ENCODE data around the gene KPTN. TPM values are rescaled to one million over a fixed set of nuclear protein-coding genes. Genes with fewer than 3 reads are reported as not detected.

Gene KPTN
- total RNA-seq, 8 experiments from 2014 or later: 5.5 to 24.9 (median 9.6) TPM

DNA sequence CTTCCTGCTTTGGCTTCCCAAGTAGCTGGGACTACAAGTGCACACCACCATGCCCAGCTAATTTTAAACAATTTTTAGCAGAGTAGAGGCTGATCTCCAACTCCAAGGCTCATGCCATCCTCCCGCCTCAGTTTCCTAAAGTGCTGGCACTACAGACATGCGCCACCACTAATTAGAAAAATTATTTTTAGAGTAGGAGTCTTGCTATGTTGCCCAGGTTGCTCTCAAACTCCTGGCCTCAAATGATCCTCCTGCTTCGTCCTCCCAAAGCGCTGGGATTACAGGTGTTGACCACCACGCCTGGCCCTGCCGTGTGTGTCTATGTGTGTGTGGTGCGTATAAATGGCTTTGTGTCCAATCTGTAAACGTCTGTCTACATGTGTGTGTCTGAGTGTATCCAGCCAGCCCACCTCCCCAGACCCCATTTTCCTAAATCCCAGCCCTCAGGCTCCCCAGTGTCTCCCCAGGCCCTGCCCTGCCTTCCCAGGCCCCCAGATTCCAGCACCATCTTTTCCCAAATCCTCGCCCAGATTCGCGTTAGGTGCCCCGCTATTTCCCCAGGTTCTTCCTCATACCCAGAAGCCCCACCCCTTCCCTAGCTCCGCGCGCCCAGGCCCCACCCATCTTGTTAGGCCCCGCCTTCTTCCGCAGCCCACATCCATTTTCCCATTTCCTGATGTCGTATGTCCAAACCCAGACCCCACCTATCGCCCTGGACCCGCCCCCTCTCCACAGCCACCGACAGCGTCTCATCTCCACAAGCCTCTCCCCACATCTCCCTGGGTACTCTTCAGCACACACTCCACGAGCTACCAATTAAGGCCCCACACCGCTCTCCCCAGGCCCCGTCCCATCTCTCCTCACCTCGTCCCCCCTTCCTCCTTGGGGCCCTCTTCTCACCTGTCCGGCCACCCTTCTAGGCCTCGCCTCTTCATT, 37.2 kb downstream of the KPTN start:
- H3K4me3 ChIP-seq: peak overlapping the region; percentile 18 to 40 (median 32)
- ATAC-seq (replicated peaks in 6 of 8): peak; percentile 11 to 71 (median 66)
- H3K27ac ChIP-seq: peak overlapping the region; percentile 9 to 55
- 0 to 80% (median 20%) methylated on average over 1 to 5 of the region's 28 CpGs; no CpG with 5 or more reads in 3 of the 10 experiments for WGBS, 10 experiments
- H3K4me1 ChIP-seq (replicated peaks in 1 of 2): peaks cover 6 to 7% of the 10 kb centered on the region in 2 donors
- in situ Hi-C loops (cut with MboI; ENCODE audit: low pct_unique_long_range_greater_than_20kb in 2 of 9, low sequenced_read_pairs in 9 of 9, unreplicated experiment in 9 of 9): loop anchor here in 5 of 9 experiments (25.0 kb wide), 3 partner anchors 240 to 290 kb away; partner anchors contain the start of genes EHD2 (in 2 of the 5) and NOP53 (in 1 of the 5)

DNA sequence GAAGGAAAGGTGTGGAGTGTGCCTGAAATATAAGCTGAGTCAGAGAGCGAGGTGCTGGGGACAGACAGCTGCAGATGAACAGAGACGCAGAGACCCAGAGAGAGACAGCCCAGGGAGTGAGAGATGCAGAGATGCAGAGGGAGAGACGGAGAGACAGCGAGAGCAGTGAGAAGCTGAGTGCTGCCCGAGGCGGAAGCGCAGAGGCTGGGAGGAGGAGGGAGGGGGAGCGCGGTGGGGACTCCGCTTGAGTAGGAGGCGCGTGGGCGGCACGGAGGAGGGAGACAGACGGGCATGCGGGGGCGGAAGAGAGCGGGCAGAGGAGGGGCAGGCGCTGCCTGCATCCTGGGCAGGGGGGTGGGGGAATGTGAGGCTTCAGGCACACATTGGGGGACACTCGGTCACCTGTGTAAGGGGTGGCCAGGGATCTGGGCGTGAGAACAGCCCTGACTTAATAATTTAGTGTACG, 38.0 kb downstream of the KPTN start:
- WGBS, 10 experiments: 0% methylated on average over 1 to 2 of the region's 22 CpGs; no CpG with 5 or more reads in 8 of the 10 experiments
- peak; percentile 4 to 59 (median 26) for ATAC-seq (replicated peaks in 6 of 8)
- Histone ChIP-seq H3K4me3 (peak overlapping the region in 2 of 5 donors; percentile 1 to 8), H3K27ac (no peak overlapping the region), H3K4me1 (replicated peaks in 1 of 2) (peaks cover 6 to 7% of the 10 kb centered on the region in 2 donors)
- in situ Hi-C loops (cut with MboI; ENCODE audit: low pct_unique_long_range_greater_than_20kb in 2 of 9, low sequenced_read_pairs in 9 of 9, unreplicated experiment in 9 of 9): loop anchor here in 5 of 9 experiments (25.0 kb wide), 3 partner anchors 241 to 291 kb away; partner anchors contain the start of genes EHD2 (in 2 of the 5) and NOP53 (in 1 of the 5)

DNA sequence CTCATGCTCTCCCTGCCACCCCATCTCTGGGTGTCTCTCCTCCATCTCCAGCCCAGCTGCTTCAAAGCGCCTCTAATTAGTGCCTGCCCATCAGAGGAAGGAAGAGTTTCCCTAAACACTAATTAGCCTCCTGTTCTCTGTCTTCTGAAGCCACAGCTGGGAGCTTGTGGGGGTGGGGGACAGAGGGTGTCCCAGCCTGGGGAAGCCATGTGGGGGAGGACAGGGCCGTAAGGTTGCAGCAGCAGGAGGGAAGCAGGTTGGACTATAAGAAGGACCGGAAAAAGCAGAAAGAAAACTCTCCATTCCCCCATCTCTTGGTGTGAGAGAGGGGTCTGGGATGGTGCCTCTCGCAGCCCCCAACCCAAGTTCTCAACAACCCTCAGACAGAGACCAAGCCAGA, 38.5 kb downstream of the KPTN start:
- ATAC-seq (replicated peaks in 6 of 8): no peak
- H3K27ac ChIP-seq: no peak overlapping the region
- WGBS, 10 experiments: 10 to 100% (median 45%) methylated on average over 1 to 2 of the region's 4 CpGs; no CpG with 5 or more reads in 4 of the 10 experiments
- in situ Hi-C loops (cut with MboI; ENCODE audit: low pct_unique_long_range_greater_than_20kb in 2 of 9, low sequenced_read_pairs in 9 of 9, unreplicated experiment in 9 of 9): loop anchor here in 5 of 9 experiments (25.0 kb wide), 3 partner anchors 242 to 292 kb away; partner anchors contain the start of genes EHD2 (in 2 of the 5) and NOP53 (in 1 of the 5)
- H3K4me1 ChIP-seq (replicated peaks in 1 of 2): peaks cover 6 to 7% of the 10 kb centered on the region in 2 donors
- H3K4me3 ChIP-seq: peak overlapping the region in 2 of 5 donors; percentile 1 to 8

DNA sequence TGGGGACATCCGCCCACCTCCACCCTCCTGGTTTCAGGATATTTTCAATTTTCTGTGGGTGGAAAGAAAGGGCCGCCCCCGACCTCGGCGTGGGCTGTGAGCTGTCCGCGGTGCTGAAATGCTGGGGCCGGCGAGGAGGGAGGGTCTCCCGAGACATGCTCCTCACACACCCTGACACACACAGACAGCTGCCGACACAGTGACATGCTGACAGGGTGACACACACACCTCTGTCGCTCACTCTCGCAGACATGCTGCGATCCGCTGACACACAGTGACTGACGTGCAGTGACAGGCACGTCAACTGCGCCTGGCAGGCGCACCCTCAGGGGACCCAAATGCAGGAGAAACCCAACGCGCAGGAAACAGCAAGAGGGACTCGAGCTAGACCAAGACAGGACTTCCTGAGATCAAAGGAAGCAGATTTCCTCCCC, 39.6 kb downstream of the KPTN start:
- no peak overlapping the region for H3K4me3 ChIP-seq
- no peak overlapping the region for H3K27ac ChIP-seq
- in situ Hi-C loops (cut with MboI; ENCODE audit: low pct_unique_long_range_greater_than_20kb in 2 of 9, low sequenced_read_pairs in 9 of 9, unreplicated experiment in 9 of 9): loop anchor here in 5 of 9 experiments (25.0 kb wide), 3 partner anchors 243 to 293 kb away; partner anchors contain the start of genes EHD2 (in 2 of the 5) and NOP53 (in 1 of the 5)
- H3K4me1 ChIP-seq (replicated peaks in 1 of 2): peaks cover 6 to 7% of the 10 kb centered on the region in 2 donors
- WGBS, 10 experiments: 0 to 69% (median 20%) methylated on average over 1 to 14 of the region's 22 CpGs; no CpG with 5 or more reads in 4 of the 10 experiments
- ATAC-seq (replicated peaks in 6 of 8): no peak

DNA sequence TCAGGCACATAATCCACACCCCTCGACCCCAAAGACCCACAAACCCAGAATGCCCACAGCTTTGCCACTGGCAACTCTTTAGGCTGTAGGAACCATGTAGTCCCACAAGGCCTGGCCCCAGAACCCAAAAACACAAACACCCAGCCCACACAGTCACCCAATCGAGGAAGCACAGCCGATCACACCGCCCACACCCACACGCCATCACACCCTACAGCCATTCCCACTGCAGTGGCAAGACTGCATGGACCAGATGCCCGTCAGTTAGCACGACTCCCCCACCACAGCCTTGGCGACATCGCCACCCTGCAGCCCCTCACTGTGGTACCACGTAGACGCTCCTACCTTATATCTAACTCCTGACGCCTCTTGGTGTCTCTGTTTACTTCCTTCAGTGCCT, 40.7 kb downstream of the KPTN start:
- H3K4me3 ChIP-seq: no peak overlapping the region
- 20 to 63% (median 48%) methylated on average over 2 to 9 of the region's 12 CpGs; no CpG with 5 or more reads in 1 of the 10 experiments for WGBS, 10 experiments
- ATAC-seq (replicated peaks in 6 of 8): no peak
- in situ Hi-C loops (cut with MboI; ENCODE audit: low pct_unique_long_range_greater_than_20kb in 2 of 9, low sequenced_read_pairs in 9 of 9, unreplicated experiment in 9 of 9): loop anchor here in 5 of 9 experiments (25.0 kb wide), 3 partner anchors 244 to 294 kb away; partner anchors contain the start of genes EHD2 (in 2 of the 5) and NOP53 (in 1 of the 5)
- H3K27ac ChIP-seq: no peak overlapping the region
- H3K4me1 ChIP-seq (replicated peaks in 1 of 2): peaks cover 6 to 7% of the 10 kb centered on the region in 2 donors

DNA sequence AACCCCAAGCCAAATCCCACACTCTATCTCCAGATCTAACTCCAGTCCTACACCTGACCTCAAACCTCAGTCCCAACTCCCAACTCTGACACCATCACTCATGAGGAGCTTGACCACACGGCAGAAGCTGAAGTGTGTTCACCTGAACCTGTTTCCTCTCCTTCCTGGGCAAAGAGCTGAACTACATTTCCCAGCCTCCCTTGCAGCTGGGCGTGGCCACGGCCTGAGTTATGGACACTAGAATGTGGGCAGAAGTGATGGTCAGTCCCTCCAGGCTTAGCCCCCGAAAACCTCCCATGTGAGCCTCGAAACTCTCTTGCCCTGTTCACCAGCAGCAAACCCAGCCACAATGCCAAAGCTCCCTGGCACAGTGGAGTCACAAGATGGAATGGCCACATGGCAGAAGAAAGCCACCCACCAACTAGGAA, 45.2 kb downstream of the KPTN start:
- Histone ChIP-seq H3K27ac (no peak overlapping the region), H3K4me1 (replicated peaks in 1 of 2) (peaks cover 4 to 5% of the 10 kb centered on the region in 2 donors), H3K4me3 (no peak overlapping the region)
- WGBS, 10 experiments: 0 to 20% (median 15%) methylated on average over 1 to 3 of the region's 5 CpGs; no CpG with 5 or more reads in 5 of the 10 experiments
- in situ Hi-C loops (cut with MboI; ENCODE audit: low pct_unique_long_range_greater_than_20kb in 2 of 9, low sequenced_read_pairs in 9 of 9, unreplicated experiment in 9 of 9): loop anchor here in 6 of 9 experiments (10.0 to 25.0 kb wide), 5 partner anchors 76 to 298 kb away; partner anchors contain the start of genes EHD2 (in 2 of the 6), NAPA (in 1 of the 6) and NOP53 (in 1 of the 6)
- ATAC-seq (replicated peaks in 6 of 8): no peak

DNA sequence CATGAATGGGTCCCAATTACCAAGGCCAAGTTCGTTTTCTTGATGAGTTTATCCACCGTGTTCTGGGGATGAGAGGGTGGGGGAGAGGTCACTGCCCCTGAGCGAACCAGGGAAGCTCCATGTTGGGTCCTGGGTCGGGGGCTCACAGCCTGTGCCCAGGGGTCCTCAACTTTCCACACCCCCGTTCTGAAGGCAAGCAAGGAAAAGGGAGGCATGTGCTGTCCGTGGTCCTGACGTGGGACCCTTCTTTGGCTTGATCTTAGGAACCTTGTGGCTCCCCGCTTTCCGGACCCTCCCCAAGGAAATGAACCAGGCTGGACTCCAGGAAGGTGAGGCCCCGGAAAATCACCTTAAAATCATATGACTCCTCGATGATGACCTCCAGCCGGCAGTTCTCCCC, 46.5 kb downstream of the KPTN start:
- in situ Hi-C loops (cut with MboI; ENCODE audit: low pct_unique_long_range_greater_than_20kb in 2 of 9, low sequenced_read_pairs in 9 of 9, unreplicated experiment in 9 of 9): loop anchor here in 6 of 9 experiments (10.0 to 25.0 kb wide), 5 partner anchors 77 to 300 kb away; partner anchors contain the start of genes EHD2 (in 2 of the 6), NAPA (in 1 of the 6) and NOP53 (in 1 of the 6)
- Histone ChIP-seq H3K4me1 (replicated peaks in 1 of 2) (peaks cover 4 to 5% of the 10 kb centered on the region in 2 donors), H3K27ac (no peak overlapping the region), H3K4me3 (no peak overlapping the region)
- ATAC-seq (replicated peaks in 6 of 8): no peak
- 0 to 62% (median 29%) methylated on average over 1 to 7 of the region's 12 CpGs; no CpG with 5 or more reads in 5 of the 10 experiments for WGBS, 10 experiments

DNA sequence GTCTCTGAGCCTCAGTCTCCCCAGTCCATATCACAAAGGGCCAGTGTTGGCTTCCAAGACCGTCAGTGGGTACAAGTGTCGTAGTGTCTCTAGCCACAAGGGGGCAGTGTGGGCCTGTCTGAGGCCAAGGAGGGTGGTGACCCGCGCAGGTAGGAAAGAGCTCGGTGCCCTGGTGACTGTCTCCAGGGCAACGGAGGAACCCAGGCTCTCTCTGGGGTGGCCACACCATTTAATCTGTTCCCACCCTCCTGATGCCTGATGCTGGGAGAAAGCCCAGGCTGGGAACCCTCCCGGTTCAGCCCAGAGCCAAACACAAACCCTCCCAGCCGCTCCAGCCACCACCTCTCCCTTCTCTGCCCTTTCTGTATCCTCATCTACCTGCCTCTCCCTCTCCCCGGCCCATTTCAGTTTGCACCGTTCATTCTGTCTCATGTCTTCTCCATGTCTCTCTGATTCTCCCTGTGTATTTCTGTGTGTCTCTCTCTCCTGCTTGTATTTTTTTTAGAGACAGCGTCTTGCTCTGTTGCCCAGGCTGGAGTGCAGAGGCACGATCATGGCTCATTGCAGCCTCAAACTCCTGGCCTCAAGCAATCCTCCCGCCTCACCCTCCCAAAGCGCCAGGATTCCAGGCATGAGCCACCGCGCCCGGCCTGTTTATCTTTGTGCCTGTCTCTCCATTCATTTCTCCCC, 47.2 kb downstream of the KPTN start:
- 12 to 86% (median 43%) methylated on average over 1 to 14 of the region's 17 CpGs for WGBS, 10 experiments
- H3K4me3 ChIP-seq: no peak overlapping the region
- in situ Hi-C loops (cut with MboI; ENCODE audit: low pct_unique_long_range_greater_than_20kb in 2 of 9, low sequenced_read_pairs in 9 of 9, unreplicated experiment in 9 of 9): loop anchor here in 6 of 9 experiments (10.0 to 25.0 kb wide), 5 partner anchors 78 to 300 kb away; partner anchors contain the start of genes EHD2 (in 2 of the 6), NAPA (in 1 of the 6) and NOP53 (in 1 of the 6)
- peaks cover 4 to 5% of the 10 kb centered on the region in 2 donors for H3K4me1 ChIP-seq (replicated peaks in 1 of 2)
- ATAC-seq (replicated peaks in 6 of 8): peak; percentile 74 to 97 (median 93)
- H3K27ac ChIP-seq: no peak overlapping the region

DNA sequence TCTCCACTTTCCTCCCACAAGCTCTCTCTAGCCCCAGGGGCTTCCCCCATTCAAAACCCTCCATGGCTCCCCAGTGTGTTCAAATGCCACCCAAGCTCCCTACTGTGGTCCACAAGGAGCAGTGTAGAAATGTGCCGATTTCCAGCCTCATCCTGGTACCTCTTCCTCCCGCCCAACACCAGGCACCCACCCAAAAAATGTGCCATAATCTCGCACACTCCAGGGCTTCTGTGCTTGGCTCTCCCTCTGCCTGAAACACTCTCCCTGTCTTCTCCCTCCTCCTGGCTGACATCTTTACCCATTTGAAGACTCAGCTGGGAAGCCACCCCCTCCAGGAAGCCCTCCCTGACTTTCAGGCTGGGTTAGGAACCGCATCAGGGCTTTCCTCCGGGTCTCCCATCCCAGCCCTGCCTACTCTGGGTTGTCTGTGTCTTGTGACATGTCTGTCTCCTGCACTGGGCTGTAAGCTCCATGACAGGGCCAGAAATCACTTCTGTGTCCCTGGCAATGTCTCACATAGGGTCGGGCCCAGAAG, 48.1 kb downstream of the KPTN start:
- Histone ChIP-seq H3K4me3 (no peak overlapping the region), H3K4me1 (replicated peaks in 1 of 2) (peaks cover 4 to 5% of the 10 kb centered on the region in 2 donors), H3K27ac (no peak overlapping the region)
- ATAC-seq (replicated peaks in 6 of 8): no peak
- in situ Hi-C loops (cut with MboI; ENCODE audit: low pct_unique_long_range_greater_than_20kb in 2 of 9, low sequenced_read_pairs in 9 of 9, unreplicated experiment in 9 of 9): loop anchor here in 6 of 9 experiments (10.0 to 25.0 kb wide), 5 partner anchors 79 to 301 kb away; partner anchors contain the start of genes EHD2 (in 2 of the 6), NAPA (in 1 of the 6) and NOP53 (in 1 of the 6)
- 43 to 100% (median 74%) methylated on average over 1 to 3 of the region's 6 CpGs; no CpG with 5 or more reads in 5 of the 10 experiments for WGBS, 10 experiments

DNA sequence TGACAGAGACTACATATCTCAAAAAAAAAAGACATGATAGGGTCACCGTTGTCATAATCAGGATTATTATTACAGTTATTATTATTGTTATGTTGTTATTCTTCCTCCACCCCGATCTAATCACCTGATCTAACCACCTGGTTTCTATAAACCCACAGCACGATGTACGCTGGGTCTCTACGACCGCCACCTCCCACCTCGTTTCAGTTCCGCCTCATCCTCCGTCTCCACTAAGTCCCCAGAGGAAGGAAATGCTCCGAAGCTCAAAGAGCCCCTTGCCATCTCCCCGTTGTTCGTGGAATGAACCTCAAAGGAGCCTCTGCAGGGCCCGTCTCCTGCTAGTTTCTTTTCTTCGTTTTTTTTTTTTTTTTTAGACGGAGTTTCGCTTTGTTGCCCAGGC, 48.8 kb downstream of the KPTN start:
- H3K4me1 ChIP-seq (replicated peaks in 1 of 2): peaks cover 6% of the 10 kb centered on the region in 2 donors
- H3K27ac ChIP-seq: no peak overlapping the region
- in situ Hi-C loops (cut with MboI; ENCODE audit: low pct_unique_long_range_greater_than_20kb in 2 of 9, low sequenced_read_pairs in 9 of 9, unreplicated experiment in 9 of 9): loop anchor here in 6 of 9 experiments (10.0 to 25.0 kb wide), 5 partner anchors 80 to 302 kb away; partner anchors contain the start of genes EHD2 (in 2 of the 6), NAPA (in 1 of the 6) and NOP53 (in 1 of the 6)
- H3K4me3 ChIP-seq: no peak overlapping the region
- no peak for ATAC-seq (replicated peaks in 6 of 8)
- WGBS, 10 experiments: 11 to 100% (median 62%) methylated on average over 1 to 10 of the region's 16 CpGs

DNA sequence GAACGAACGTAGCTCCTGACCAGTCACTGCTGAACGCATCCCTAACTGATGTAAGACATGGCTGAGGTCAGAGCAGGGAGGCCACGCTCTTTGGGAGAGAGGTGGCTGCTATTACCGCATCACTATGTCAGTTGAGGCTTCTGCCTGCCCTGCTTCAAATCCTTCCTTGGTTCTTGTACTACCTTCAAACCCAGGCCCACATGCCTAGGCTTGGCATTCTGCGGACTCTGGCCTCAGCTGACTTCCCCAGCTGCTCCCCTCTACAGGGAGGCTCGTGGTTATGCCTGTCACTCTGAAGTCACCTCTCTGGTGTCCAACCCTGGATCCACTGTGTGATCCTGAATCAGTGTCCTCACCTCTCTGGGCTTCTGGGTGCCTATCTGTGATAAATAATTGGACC, 49.9 kb downstream of the KPTN start:
- peak in 2 of 8 experiments; percentile 1 to 5 for ATAC-seq (replicated peaks in 6 of 8)
- H3K27ac ChIP-seq: no peak overlapping the region
- peaks cover 14 to 17% of the 10 kb centered on the region in 2 donors for H3K4me1 ChIP-seq (replicated peaks in 1 of 2)
- WGBS, 10 experiments: 27 to 93% (median 70%) methylated on average over 2 to 4 of the region's 7 CpGs; no CpG with 5 or more reads in 3 of the 10 experiments
- in situ Hi-C loops (cut with MboI; ENCODE audit: low pct_unique_long_range_greater_than_20kb in 2 of 9, low sequenced_read_pairs in 9 of 9, unreplicated experiment in 9 of 9): loop anchor here in 6 of 9 experiments (10.0 to 25.0 kb wide), 5 partner anchors 81 to 303 kb away; partner anchors contain the start of genes EHD2 (in 2 of the 6), NAPA (in 1 of the 6) and NOP53 (in 1 of the 6)
- H3K4me3 ChIP-seq: no peak overlapping the region

Measured in motor neuron (in vitro differentiated cells).